Neural cell (in vitro differentiated cells): ENCODE measurements around the gene CD101. TPM values are rescaled to one million over a fixed set of nuclear protein-coding genes. Genes with fewer than 3 reads are reported as not detected.

Source experiments
- H2AFZ ChIP-seq: fragments of 200-600, 300-800 bp; sonication (generic), shearing (Covaris generic); 2 replicates; pipeline ENCODE4 v1.6.0; 2014; ENCODE audit warnings: low read depth, mild to moderate bottlenecking, antibody characterized with exemption, low read length, moderate library complexity
- H3F3A ChIP-seq: fragments of 200-600 bp; shearing (Covaris generic); 2 replicates; pipeline ENCODE4 v1.6.1; 2016; ENCODE audit warnings: mild to moderate bottlenecking, moderate library complexity, mixed read lengths, antibody characterized with exemption, low read length; ENCODE audit not compliant: insufficient read depth, poor library complexity, severe bottlenecking
- H3K27ac ChIP-seq: fragments of 200-600, 300-800 bp; sonication (generic), shearing (Covaris generic); 2 replicates; pipeline ENCODE4 v1.5.1; 2014; ENCODE audit warnings: mild to moderate bottlenecking, low read length, moderate library complexity
- H3K27me3 ChIP-seq: fragments of 300-800, 200-600 bp; sonication (generic), shearing (Covaris generic); 2 replicates; pipeline ENCODE4 v1.6.0; 2014; ENCODE audit warnings: mild to moderate bottlenecking, low read depth, low read length, moderate library complexity; ENCODE audit not compliant: insufficient read depth
- H3K36me3 ChIP-seq: fragments of 300-800, 200-600 bp; sonication (generic), shearing (Covaris generic); 2 replicates; pipeline ENCODE4 v1.5.1; 2014; ENCODE audit warnings: mild to moderate bottlenecking, antibody characterized with exemption, low read length, moderate library complexity; ENCODE audit not compliant: insufficient read depth
- H3K4me2 ChIP-seq: fragments of 300-800, 200-600 bp; sonication (generic), shearing (Covaris generic); 2 replicates; pipeline ENCODE4 v1.6.0; 2014; ENCODE audit warnings: mild to moderate bottlenecking, low read length
- H3K4me3 ChIP-seq: fragments of 300-800, 200-600 bp; sonication (generic), shearing (Covaris generic); 2 replicates; pipeline ENCODE4 v1.5.1; 2014; ENCODE audit warnings: mild to moderate bottlenecking, low read length, moderate library complexity
- H3K79me2 ChIP-seq: fragments of 200-600 bp; shearing (Covaris generic); replicated peaks from 2 replicates; pipeline ENCODE4 v1.6.0; 2014; ENCODE audit warnings: mild to moderate bottlenecking, low read length, moderate library complexity; ENCODE audit not compliant: insufficient read depth
- H3K9ac ChIP-seq: fragments of 300-800, 200-600 bp; sonication (generic), shearing (Covaris generic); 2 replicates; pipeline ENCODE4 v1.6.1; 2016; ENCODE audit warnings: mild to moderate bottlenecking, low read length, mixed read lengths
- H3K9me2 ChIP-seq: fragments of 200-600 bp; shearing (Covaris generic); 2 replicates; pipeline ENCODE4 v1.6.1; 2016; ENCODE audit warnings: mild to moderate bottlenecking, low read length, mixed read lengths; ENCODE audit not compliant: insufficient read depth
- H3K9me3 ChIP-seq: fragments of 200-600, 300-800 bp; sonication (generic), shearing (Covaris generic); 2 replicates; pipeline ENCODE4 v1.6.1; 2016; ENCODE audit warnings: mild to moderate bottlenecking, mixed run types, low read length, moderate library complexity, mixed read lengths
- H4K20me1 ChIP-seq: fragments of 200-600 bp; shearing (Covaris generic); 2 replicates; pipeline ENCODE4 v1.6.1; 2016; ENCODE audit warnings: mild to moderate bottlenecking, mixed run types; ENCODE audit not compliant: insufficient read depth
- EP300 ChIP-seq: fragments of 450-650 bp; conservative IDR thresholded peaks from 2 replicates; pipeline ENCODE4 v1.6.1; 2014; ENCODE audit warnings: antibody characterized with exemption, mild to moderate bottlenecking, moderate library complexity; ENCODE audit not compliant: poor library complexity, severe bottlenecking
- EZH2 ChIP-seq: fragments of 200-600, 300-800 bp; shearing (Covaris generic), sonication (generic); IDR thresholded peaks from 2 replicates; pipeline ENCODE4 v1.6.1; 2014; ENCODE audit warnings: antibody characterized with exemption, low read length, borderline replicate concordance, mild to moderate bottlenecking; ENCODE audit not compliant: insufficient read depth, poor library complexity, severe bottlenecking
- MXI1 ChIP-seq: fragments of 450-650 bp; conservative IDR thresholded peaks from 2 replicates; pipeline ENCODE4 v1.6.1; 2014; ENCODE audit warnings: antibody characterized with exemption, mild to moderate bottlenecking; ENCODE audit not compliant: poor library complexity, severe bottlenecking
- POLR2AphosphoS5 ChIP-seq: IDR thresholded peaks from 2 replicates; pipeline ENCODE4 v1.6.1; 2012
- RAD21 ChIP-seq: fragments of 450-650 bp; conservative IDR thresholded peaks from 2 replicates; pipeline ENCODE4 v1.6.1; 2014; ENCODE audit warnings: antibody characterized with exemption, mild to moderate bottlenecking, moderate library complexity
- SMC3 ChIP-seq: fragments of 450-650 bp; conservative IDR thresholded peaks from 2 replicates; pipeline ENCODE4 v1.6.1; 2014; ENCODE audit warnings: antibody characterized with exemption, mild to moderate bottlenecking, moderate library complexity; ENCODE audit not compliant: poor library complexity
- TAF1 ChIP-seq: IDR thresholded peaks from 2 replicates; pipeline ENCODE4 v1.6.1; 2012; ENCODE audit warnings: low read depth
- polyA plus RNA-seq: library from polyadenylated mRNA; depleted of rRNA; stranded (reverse); fragments of >200 nt; gene quantifications from 2 replicates; pipeline ENCODE4 v1.2.3, GENCODE V29; 2014
- TF ChIP-seq, protein P1 (sequence below): fragments of 450-650 bp; IDR thresholded peaks from 2 replicates; pipeline ENCODE4 v1.5.1; 2014; ENCODE audit warnings: antibody characterized with exemption, mild to moderate bottlenecking, moderate library complexity; ENCODE audit not compliant: poor library complexity, severe bottlenecking
- TF ChIP-seq, protein P2 (sequence below): IDR thresholded peaks from 2 replicates; pipeline ENCODE4 v1.6.1; 2012; ENCODE audit warnings: borderline replicate concordance

Gene CD101
- polyA plus RNA-seq, 1 donor from 2014 or later = 1.4 TPM

DNA sequence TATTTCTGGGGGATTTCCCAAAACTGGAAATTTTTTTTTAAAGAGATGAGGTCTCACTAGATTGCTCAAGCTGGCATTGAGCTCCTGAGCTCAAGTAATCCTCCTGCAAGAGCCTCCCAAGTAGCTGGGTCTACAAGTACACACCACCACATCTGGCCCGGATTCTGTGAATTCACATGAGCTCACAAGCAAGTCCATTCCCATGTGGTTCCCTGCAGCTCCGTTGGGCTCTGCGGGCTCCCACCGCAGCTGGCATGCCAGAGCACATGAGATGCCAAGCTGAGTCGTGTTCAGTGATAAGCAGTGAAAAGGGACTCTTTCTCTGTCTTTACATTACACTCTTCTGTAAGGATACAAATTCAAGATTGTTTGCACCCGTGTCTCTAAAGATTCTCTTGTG, 36.7 kb downstream of the CD101 start:
- no peaks in the 10 kb centered on the region for H3K9me2 ChIP-seq
- TF ChIP-seq MXI1 (no peak), EP300 (no peak), TAF1 (no peak), SMC3 (no peak), EZH2 (no peak)
- TF ChIP-seq, protein P1, sequence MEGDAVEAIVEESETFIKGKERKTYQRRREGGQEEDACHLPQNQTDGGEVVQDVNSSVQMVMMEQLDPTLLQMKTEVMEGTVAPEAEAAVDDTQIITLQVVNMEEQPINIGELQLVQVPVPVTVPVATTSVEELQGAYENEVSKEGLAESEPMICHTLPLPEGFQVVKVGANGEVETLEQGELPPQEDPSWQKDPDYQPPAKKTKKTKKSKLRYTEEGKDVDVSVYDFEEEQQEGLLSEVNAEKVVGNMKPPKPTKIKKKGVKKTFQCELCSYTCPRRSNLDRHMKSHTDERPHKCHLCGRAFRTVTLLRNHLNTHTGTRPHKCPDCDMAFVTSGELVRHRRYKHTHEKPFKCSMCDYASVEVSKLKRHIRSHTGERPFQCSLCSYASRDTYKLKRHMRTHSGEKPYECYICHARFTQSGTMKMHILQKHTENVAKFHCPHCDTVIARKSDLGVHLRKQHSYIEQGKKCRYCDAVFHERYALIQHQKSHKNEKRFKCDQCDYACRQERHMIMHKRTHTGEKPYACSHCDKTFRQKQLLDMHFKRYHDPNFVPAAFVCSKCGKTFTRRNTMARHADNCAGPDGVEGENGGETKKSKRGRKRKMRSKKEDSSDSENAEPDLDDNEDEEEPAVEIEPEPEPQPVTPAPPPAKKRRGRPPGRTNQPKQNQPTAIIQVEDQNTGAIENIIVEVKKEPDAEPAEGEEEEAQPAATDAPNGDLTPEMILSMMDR = no peak
- TF ChIP-seq, protein P2, sequence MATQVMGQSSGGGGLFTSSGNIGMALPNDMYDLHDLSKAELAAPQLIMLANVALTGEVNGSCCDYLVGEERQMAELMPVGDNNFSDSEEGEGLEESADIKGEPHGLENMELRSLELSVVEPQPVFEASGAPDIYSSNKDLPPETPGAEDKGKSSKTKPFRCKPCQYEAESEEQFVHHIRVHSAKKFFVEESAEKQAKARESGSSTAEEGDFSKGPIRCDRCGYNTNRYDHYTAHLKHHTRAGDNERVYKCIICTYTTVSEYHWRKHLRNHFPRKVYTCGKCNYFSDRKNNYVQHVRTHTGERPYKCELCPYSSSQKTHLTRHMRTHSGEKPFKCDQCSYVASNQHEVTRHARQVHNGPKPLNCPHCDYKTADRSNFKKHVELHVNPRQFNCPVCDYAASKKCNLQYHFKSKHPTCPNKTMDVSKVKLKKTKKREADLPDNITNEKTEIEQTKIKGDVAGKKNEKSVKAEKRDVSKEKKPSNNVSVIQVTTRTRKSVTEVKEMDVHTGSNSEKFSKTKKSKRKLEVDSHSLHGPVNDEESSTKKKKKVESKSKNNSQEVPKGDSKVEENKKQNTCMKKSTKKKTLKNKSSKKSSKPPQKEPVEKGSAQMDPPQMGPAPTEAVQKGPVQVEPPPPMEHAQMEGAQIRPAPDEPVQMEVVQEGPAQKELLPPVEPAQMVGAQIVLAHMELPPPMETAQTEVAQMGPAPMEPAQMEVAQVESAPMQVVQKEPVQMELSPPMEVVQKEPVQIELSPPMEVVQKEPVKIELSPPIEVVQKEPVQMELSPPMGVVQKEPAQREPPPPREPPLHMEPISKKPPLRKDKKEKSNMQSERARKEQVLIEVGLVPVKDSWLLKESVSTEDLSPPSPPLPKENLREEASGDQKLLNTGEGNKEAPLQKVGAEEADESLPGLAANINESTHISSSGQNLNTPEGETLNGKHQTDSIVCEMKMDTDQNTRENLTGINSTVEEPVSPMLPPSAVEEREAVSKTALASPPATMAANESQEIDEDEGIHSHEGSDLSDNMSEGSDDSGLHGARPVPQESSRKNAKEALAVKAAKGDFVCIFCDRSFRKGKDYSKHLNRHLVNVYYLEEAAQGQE = no peak
- no peak overlapping the region for H3K27ac ChIP-seq
- H3K4me2 ChIP-seq = no peak overlapping the region
- H3K36me3 ChIP-seq = no peaks in the 10 kb centered on the region
- no peaks in the 10 kb centered on the region for H3K27me3 ChIP-seq
- no peak overlapping the region for H3K4me3 ChIP-seq
- H4K20me1 ChIP-seq = no peaks in the 10 kb centered on the region
- H3K9ac ChIP-seq = no peak overlapping the region
- H2AFZ ChIP-seq = no peak overlapping the region
- H3K79me2 ChIP-seq = no peaks in the 10 kb centered on the region
- H3F3A ChIP-seq = no peaks in the 10 kb centered on the region
- no peaks in the 10 kb centered on the region for H3K9me3 ChIP-seq

DNA sequence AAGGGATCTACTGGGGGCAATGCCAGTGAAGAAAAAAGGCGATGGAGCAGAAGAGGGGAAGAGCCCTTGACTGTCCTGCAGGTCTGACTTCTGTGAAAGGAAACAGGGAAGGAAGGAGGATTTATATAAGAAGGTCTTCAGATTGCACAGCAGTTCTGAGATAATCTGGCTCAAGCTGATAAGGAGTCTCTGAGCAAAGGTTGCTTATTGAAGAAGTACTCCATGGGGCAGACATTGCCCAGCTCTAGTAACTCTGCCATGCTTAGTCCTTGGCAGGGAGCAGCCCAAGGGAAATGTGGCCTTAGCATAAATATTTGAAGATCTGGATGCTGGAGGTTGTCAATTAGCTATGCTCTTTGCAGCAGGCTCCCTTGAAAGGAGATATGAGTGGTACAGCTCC, 42.7 kb downstream of the CD101 start:
- Histone ChIP-seq H3K4me3 (no peak overlapping the region), H3F3A (no peaks in the 10 kb centered on the region), H3K27me3 (no peaks in the 10 kb centered on the region), H2AFZ (no peak overlapping the region), H3K79me2 (no peaks in the 10 kb centered on the region), H3K27ac (no peak overlapping the region), H3K9ac (no peak overlapping the region), H3K36me3 (no peaks in the 10 kb centered on the region), H3K9me3 (no peaks in the 10 kb centered on the region), H4K20me1 (no peaks in the 10 kb centered on the region), H3K9me2 (no peaks in the 10 kb centered on the region), H3K4me2 (no peak overlapping the region)
- TF ChIP-seq MXI1 = no peak
- TF ChIP-seq RAD21 = no peak
- TF ChIP-seq, protein P2 = no peak
- TF ChIP-seq EZH2 = no peak
- TF ChIP-seq EP300 = no peak
- no peak for TF ChIP-seq SMC3
- no peak for TF ChIP-seq POLR2AphosphoS5
- TF ChIP-seq, protein P1 = no peak
- no peak for TF ChIP-seq TAF1
